Endothelial cell (in vitro differentiated cells): ENCODE data around the gene SH3BP1. TPM values are rescaled to one million over a fixed set of nuclear protein-coding genes. Genes with fewer than 3 reads are reported as not detected.
A peak's percentile ranks its signal among the peaks of the same experiment; 100 is the strongest.

Source experiments
- DNase-seq: peaks from one replicate; pipeline ENCODE4 v3.0.0; 2021; ENCODE audit warnings: low spot score
- H3K27ac Mint-ChIP-seq: one replicate; pipeline ENCODE4 v1.8.0; 2021; ENCODE audit warnings: mixed read lengths, inconsistent platforms; ENCODE audit not compliant: unreplicated experiment
- H3K27me3 Mint-ChIP-seq: one replicate; pipeline ENCODE4 v1.8.0; 2021; ENCODE audit warnings: mild to moderate bottlenecking, moderate library complexity, mixed read lengths, inconsistent platforms; ENCODE audit not compliant: unreplicated experiment
- H3K36me3 Mint-ChIP-seq: one replicate; pipeline ENCODE4 v1.8.0; 2021; ENCODE audit warnings: mild to moderate bottlenecking, low read depth, mixed read lengths, inconsistent platforms; ENCODE audit not compliant: unreplicated experiment
- H3K4me1 Mint-ChIP-seq: one replicate; pipeline ENCODE4 v1.8.0; 2021; ENCODE audit warnings: mild to moderate bottlenecking, mixed read lengths, inconsistent platforms; ENCODE audit not compliant: unreplicated experiment
- H3K4me3 Mint-ChIP-seq: one replicate; pipeline ENCODE4 v1.8.0; 2021; ENCODE audit warnings: mild to moderate bottlenecking, mixed read lengths, inconsistent platforms; ENCODE audit not compliant: unreplicated experiment
- H3K9me3 Mint-ChIP-seq: one replicate; pipeline ENCODE4 v1.8.0; 2021; ENCODE audit warnings: mixed read lengths, inconsistent platforms; ENCODE audit not compliant: unreplicated experiment
- CTCF ChIP-seq: fragments of 200-600 bp; sonication (generic); IDR thresholded peaks from one replicate; pipeline ENCODE4 v1.5.0; 2021; ENCODE audit warnings: antibody characterized with exemption; ENCODE audit not compliant: unreplicated experiment
- total RNA-seq: library from RNA; stranded (reverse); fragmentation: NEBNext Ultra II Directional; extraction: Animal tissue kit (Norgen Biotek cat#: 25700); gene quantifications from one replicate; pipeline ENCODE4 v1.2.1, GENCODE V29; 2021; ENCODE audit not compliant: unreplicated experiment

The SH3BP1 gene
- total RNA-seq, 1 donor from 2014 or later, result 11.6 TPM

GRCh38 chr22:37633625-37634416 is 5.6 kb upstream of the SH3BP1 start:
- Mint-ChIP-seq H3K4me3 (no peak overlapping the region), H3K4me1 (peaks cover 14% of the 10 kb centered on the region), H3K27me3 (peaks cover 4% of the 10 kb centered on the region), H3K9me3 (no peaks in the 10 kb centered on the region), H3K36me3 (peaks cover 7% of the 10 kb centered on the region), H3K27ac (no peak overlapping the region)
- DNase-seq, result no peak
- no peak for TF ChIP-seq CTCF

GRCh38 chr22:37634417-37634924 is 5.0 kb upstream of the SH3BP1 start:
- Mint-ChIP-seq H3K4me1 (peaks cover 13% of the 10 kb centered on the region), H3K27ac (no peak overlapping the region), H3K27me3 (peaks cover 4% of the 10 kb centered on the region), H3K4me3 (no peak overlapping the region), H3K9me3 (no peaks in the 10 kb centered on the region), H3K36me3 (peaks cover 8% of the 10 kb centered on the region)
- TF ChIP-seq CTCF, result no peak
- DNase-seq, result no peak

GRCh38 chr22:37635157-37635556 is 4.3 kb upstream of the SH3BP1 start:
- DNase-seq, result no peak
- no peak for TF ChIP-seq CTCF
- H3K27ac Mint-ChIP-seq, result no peak overlapping the region

GRCh38 chr22:37636186-37636948 is 3.1 kb upstream of the SH3BP1 start:
- Mint-ChIP-seq H3K36me3 (peaks cover 4% of the 10 kb centered on the region), H3K9me3 (no peaks in the 10 kb centered on the region), H3K4me3 (no peak overlapping the region), H3K27me3 (peaks cover 4% of the 10 kb centered on the region), H3K4me1 (peaks cover 13% of the 10 kb centered on the region), H3K27ac (peak overlapping the region; percentile 72)
- TF ChIP-seq CTCF, result no peak
- DNase-seq, result no peak

More at GRCh38 chr22:37635157-37635556, 4.3 kb upstream of the SH3BP1 start:
- Mint-ChIP-seq H3K4me1 (peaks cover 13% of the 10 kb centered on the region), H3K36me3 (peaks cover 8% of the 10 kb centered on the region), H3K27me3 (peaks cover 4% of the 10 kb centered on the region), H3K4me3 (no peak overlapping the region), H3K9me3 (no peaks in the 10 kb centered on the region)

GRCh38 chr22:37636949-37637273 is 2.6 kb upstream of the SH3BP1 start:
- no peak for DNase-seq
- H3K27me3 Mint-ChIP-seq, result peaks cover 3% of the 10 kb centered on the region
- no peak overlapping the region for H3K27ac Mint-ChIP-seq
- H3K36me3 Mint-ChIP-seq, result peaks cover 4% of the 10 kb centered on the region
- H3K4me1 Mint-ChIP-seq, result peaks cover 13% of the 10 kb centered on the region
- no peaks in the 10 kb centered on the region for H3K9me3 Mint-ChIP-seq
- TF ChIP-seq CTCF, result no peak
- no peak overlapping the region for H3K4me3 Mint-ChIP-seq
